RWPE2 (cell line): Measurements from ENCODE around the gene CCDC71L.

ENCODE experiments used
- ATAC-seq: fragments of 200-7000 bp; cut with Tn5 transposase; 3 replicates; pipeline ENCODE4 v1.9.1; 2021; ENCODE audit warnings: low read depth
- DNase-seq: peaks from one replicate; pipeline ENCODE4 v3.0.0-alpha.2; 2020; ENCODE audit warnings: low spot score
- H3K27ac ChIP-seq: fragments of 450-650 bp; 2 replicates; pipeline ENCODE4 v1.5.1; 2017; ENCODE audit warnings: mild to moderate bottlenecking; ENCODE audit not compliant: poor library complexity, severe bottlenecking
- H3K27me3 ChIP-seq: fragments of 250-450 bp; sonication (Bioruptor Pico); 2 replicates; pipeline ENCODE4 v1.5.1; 2021; ENCODE audit warnings: mild to moderate bottlenecking, moderate library complexity; ENCODE audit not compliant: insufficient read depth, poor library complexity, severe bottlenecking
- H3K36me3 ChIP-seq: fragments of 250-450 bp; sonication (Bioruptor Pico); 2 replicates; pipeline ENCODE4 v1.5.1; 2020; ENCODE audit warnings: low read depth, mild to moderate bottlenecking, moderate library complexity
- H3K4me1 ChIP-seq: fragments of 250-450 bp; sonication (Bioruptor Pico); 2 replicates; pipeline ENCODE4 v1.5.1; 2021; ENCODE audit warnings: mild to moderate bottlenecking, moderate library complexity; ENCODE audit not compliant: insufficient read depth, poor library complexity, severe bottlenecking
- H3K4me3 ChIP-seq: fragments of 250-450 bp; sonication (Bioruptor Pico); 2 replicates; pipeline ENCODE4 v1.5.1; 2021; ENCODE audit warnings: mild to moderate bottlenecking, moderate library complexity; ENCODE audit not compliant: severe bottlenecking
- H3K9me3 ChIP-seq: fragments of 250-450 bp; sonication (Bioruptor Pico); 2 replicates; pipeline ENCODE4 v1.5.1; 2021; ENCODE audit warnings: mild to moderate bottlenecking, moderate library complexity; ENCODE audit not compliant: severe bottlenecking
- TF ChIP-seq, protein P1 (sequence below): fragments of 450-650 bp; IDR thresholded peaks from one replicate; pipeline ENCODE4 v1.5.1; 2017; ENCODE audit warnings: mild to moderate bottlenecking, moderate library complexity; ENCODE audit not compliant: poor library complexity, severe bottlenecking

The CCDC71L gene

DNA sequence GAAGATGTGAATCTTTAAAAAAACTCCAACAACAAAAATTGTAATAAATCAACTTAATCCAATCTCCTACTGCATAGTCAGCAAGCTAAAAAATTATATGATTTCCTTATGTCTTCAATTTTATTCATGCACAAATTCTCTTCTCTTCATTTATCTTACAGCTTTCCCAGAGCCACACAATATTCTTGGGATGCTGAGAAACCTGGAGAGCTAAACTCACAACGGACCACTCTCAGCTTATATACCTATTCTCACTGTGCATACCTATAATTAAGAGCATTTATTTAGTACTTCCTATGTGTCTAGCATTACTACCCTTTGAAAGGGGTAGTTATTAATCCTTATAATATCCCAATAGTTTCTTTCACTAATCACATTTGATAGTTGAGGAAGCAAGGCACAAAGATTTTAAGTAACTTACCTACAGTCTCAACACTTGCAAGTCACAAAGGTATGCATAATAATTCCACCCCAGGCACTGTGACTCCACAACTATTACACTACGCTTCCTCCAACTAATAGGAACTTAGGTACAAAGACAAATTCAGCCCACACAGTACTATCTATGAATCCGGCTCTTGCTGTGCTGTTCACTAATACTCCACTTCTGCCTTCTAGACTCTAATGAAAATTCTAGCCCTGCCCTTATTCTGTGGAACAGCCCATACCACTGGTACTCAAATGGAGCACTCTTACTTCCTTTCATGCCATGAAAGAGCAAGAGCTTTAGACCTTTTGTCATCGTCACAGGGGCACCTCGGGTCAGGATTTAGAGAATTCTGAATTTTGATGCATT is 5.1 kb downstream of the CCDC71L start:
- no peaks in the 10 kb centered on the region for H3K9me3 ChIP-seq
- H3K36me3 ChIP-seq = no peaks in the 10 kb centered on the region
- ATAC-seq = no peak
- peaks cover 15% of the 10 kb centered on the region for H3K4me1 ChIP-seq
- H3K27ac ChIP-seq = no peak overlapping the region
- H3K27me3 ChIP-seq = no peaks in the 10 kb centered on the region
- TF ChIP-seq, protein P1, sequence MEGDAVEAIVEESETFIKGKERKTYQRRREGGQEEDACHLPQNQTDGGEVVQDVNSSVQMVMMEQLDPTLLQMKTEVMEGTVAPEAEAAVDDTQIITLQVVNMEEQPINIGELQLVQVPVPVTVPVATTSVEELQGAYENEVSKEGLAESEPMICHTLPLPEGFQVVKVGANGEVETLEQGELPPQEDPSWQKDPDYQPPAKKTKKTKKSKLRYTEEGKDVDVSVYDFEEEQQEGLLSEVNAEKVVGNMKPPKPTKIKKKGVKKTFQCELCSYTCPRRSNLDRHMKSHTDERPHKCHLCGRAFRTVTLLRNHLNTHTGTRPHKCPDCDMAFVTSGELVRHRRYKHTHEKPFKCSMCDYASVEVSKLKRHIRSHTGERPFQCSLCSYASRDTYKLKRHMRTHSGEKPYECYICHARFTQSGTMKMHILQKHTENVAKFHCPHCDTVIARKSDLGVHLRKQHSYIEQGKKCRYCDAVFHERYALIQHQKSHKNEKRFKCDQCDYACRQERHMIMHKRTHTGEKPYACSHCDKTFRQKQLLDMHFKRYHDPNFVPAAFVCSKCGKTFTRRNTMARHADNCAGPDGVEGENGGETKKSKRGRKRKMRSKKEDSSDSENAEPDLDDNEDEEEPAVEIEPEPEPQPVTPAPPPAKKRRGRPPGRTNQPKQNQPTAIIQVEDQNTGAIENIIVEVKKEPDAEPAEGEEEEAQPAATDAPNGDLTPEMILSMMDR = no peak
- H3K4me3 ChIP-seq = no peak overlapping the region
- DNase-seq = no peak

DNA sequence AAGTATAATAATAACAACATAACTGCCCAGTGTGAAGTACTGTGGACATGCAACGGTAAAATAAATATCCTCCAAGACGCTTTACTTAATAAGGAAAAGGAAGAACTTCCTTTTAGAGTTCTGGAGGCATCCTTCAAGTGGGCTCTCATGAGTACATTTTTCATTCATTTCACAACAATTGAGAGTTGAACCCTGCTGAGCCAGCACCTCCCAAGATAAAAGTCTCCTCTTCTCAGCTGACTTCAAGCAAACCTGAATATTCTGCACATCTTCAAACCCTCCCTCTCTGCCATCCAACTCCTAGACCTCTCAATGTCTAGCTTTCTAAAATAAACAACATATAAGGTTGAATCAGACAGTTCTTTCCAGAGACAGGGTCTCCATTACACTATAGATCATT is 7.5 kb downstream of the CCDC71L start:
- Histone ChIP-seq H3K4me3 (no peak overlapping the region), H3K36me3 (no peaks in the 10 kb centered on the region), H3K9me3 (no peaks in the 10 kb centered on the region), H3K27ac (no peak overlapping the region), H3K4me1 (peaks cover 10% of the 10 kb centered on the region), H3K27me3 (no peaks in the 10 kb centered on the region)
- TF ChIP-seq, protein P1 = no peak
- DNase-seq = no peak
- ATAC-seq = no peak

DNA sequence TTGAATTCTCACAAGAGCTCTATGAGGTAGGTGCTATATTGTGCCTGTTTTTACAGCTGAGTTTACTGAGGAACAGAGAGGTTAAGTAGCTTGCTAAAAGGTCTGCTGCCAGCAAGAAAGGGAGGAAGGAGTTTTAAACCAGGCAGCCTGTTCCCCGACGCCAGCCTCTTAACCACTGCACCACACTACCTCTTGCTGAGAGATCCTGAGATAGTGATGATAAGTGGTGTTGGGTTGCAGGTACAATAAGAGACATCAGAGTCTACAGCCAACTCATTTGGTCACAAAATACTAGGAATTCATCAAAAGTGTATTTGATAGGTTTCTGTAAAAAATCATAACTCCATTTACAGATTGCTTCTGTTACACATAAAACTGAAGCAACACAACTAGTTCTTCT is 8.0 kb downstream of the CCDC71L start:
- H3K27me3 ChIP-seq = no peaks in the 10 kb centered on the region
- H3K27ac ChIP-seq = no peak overlapping the region
- H3K4me1 ChIP-seq = peaks cover 5% of the 10 kb centered on the region
- no peaks in the 10 kb centered on the region for H3K9me3 ChIP-seq
- no peak for ATAC-seq
- H3K36me3 ChIP-seq = no peaks in the 10 kb centered on the region
- TF ChIP-seq, protein P1 = no peak
- H3K4me3 ChIP-seq = no peak overlapping the region
- no peak for DNase-seq

DNA sequence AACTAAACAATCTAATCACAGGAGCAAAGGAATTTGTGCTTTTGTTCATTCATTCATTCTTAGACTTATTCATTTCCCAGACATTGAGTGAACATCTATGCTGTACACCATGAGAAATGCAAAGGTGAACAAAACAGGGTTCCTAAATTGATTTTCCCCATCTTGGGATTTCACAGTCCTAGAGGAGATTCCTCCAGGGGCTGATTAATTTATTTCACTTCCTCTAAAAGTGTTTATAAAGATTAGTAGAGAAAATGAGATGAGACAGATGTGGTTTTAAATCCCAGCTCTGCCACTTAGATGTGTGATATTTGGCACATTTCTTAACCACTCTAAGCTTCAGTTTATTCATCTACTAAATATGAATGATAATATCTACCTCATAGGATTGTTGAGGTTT is 8.9 kb downstream of the CCDC71L start:
- Histone ChIP-seq H3K9me3 (no peaks in the 10 kb centered on the region), H3K36me3 (no peaks in the 10 kb centered on the region), H3K4me1 (no peaks in the 10 kb centered on the region), H3K27me3 (no peaks in the 10 kb centered on the region), H3K27ac (no peak overlapping the region), H3K4me3 (no peak overlapping the region)
- TF ChIP-seq, protein P1 = no peak
- ATAC-seq (no peak), DNase-seq (no peak)

DNA sequence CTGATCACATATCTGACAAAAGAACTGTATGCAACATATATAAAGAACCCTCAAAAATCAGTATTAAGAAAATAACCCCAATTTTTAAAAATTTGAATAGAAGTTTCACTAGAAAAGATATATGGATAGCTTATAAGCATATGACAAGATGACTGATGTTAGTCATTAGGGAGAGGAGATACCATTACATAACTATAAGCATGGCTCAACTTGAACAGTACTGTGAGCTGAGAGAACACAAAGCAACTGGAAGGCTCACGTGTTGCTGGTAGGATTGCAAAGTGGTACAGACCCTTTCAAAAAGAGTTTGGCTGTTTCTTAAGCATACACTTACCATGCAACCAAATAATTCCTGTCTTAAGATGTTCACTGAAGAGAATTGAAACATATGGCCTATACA is 14.7 kb downstream of the CCDC71L start:
- DNase-seq (no peak), ATAC-seq (peak; percentile 29; the same call in 1 of the 3 replicates)
- H3K36me3 ChIP-seq = no peaks in the 10 kb centered on the region
- no peak overlapping the region for H3K27ac ChIP-seq
- no peaks in the 10 kb centered on the region for H3K9me3 ChIP-seq
- TF ChIP-seq, protein P1 = no peak
- no peaks in the 10 kb centered on the region for H3K27me3 ChIP-seq
- no peak overlapping the region for H3K4me3 ChIP-seq
- H3K4me1 ChIP-seq = no peaks in the 10 kb centered on the region
